CD4-positive, alpha-beta T cell (primary cell): ENCODE data around the gene CGNL1. TPM values are rescaled to one million over a fixed set of nuclear protein-coding genes. Genes with fewer than 3 reads are reported as not detected.

Experiments
- ATAC-seq: fragments of 200-7000 bp; cut with Tn5 transposase; one replicate; pipeline ENCODE4 v1.10.0; 2022; ENCODE audit warnings: mild to moderate bottlenecking; ENCODE audit not compliant: poor library complexity
- CTCF ChIA-PET: fragments of 350-600 bp; sonication (Branson Sonifier 250); formaldehyde crosslinking; loops from one replicate; lab custom pipeline; 2021; ENCODE audit warnings: antibody characterized with exemption, inconsistent platforms; lab: Charles Lee
- POLR2A ChIA-PET: fragments of 350-600 bp; sonication (Branson Sonifier 250); formaldehyde crosslinking; loops from one replicate; lab custom pipeline; 2021; ENCODE audit warnings: antibody characterized with exemption, inconsistent platforms; lab: Charles Lee
- DNase-seq, 14 experiments: peaks; one replicate each; pipeline ENCODE4 v3.0.0-alpha.2; 2013 to 2020; ENCODE audit warnings: mixed read lengths in 2 of 14
- H3K27ac ChIP-seq, 2 donors: one replicate each; pipeline versions ENCODE4 v1.5.1 to v1.7.0; 2013; ENCODE audit warnings: low read length in 2 of 2, low read depth in 1 of 2, mild to moderate bottlenecking in 1 of 2
- H3K27me3 ChIP-seq, 2 experiments: 1 replicate in 1 of 2; 2 replicates in 1 of 2; pipeline versions ENCODE4 v1.6.1 to v1.7.0; 2013; ENCODE audit warnings: low read length in 2 of 2, control low read depth in 1 of 2, mild to moderate bottlenecking in 1 of 2, moderate library complexity in 1 of 2; ENCODE audit not compliant: insufficient read depth in 2 of 2, control insufficient read depth in 1 of 2
- H3K36me3 ChIP-seq: one replicate; pipeline ENCODE4 v1.6.1; 2013; ENCODE audit warnings: low read length, control low read depth; ENCODE audit not compliant: insufficient read depth
- H3K4me1 ChIP-seq: one replicate; pipeline ENCODE4 v1.6.1; 2013; ENCODE audit warnings: low read length, control low read depth; ENCODE audit not compliant: insufficient read depth
- H3K4me3 ChIP-seq: one replicate; pipeline ENCODE4 v1.5.1; 2013; ENCODE audit warnings: mild to moderate bottlenecking, low read length, moderate library complexity
- H3K9me3 ChIP-seq, 2 experiments: 1 replicate in 1 of 2; 2 replicates in 1 of 2; pipeline versions ENCODE4 v1.6.1 to v1.7.0; 2013; ENCODE audit warnings: low read length in 2 of 2, mild to moderate bottlenecking in 2 of 2, control low read depth in 1 of 2, moderate library complexity in 1 of 2; ENCODE audit not compliant: control insufficient read depth in 1 of 2, insufficient read depth in 1 of 2
- H3K27ac Mint-ChIP-seq: one replicate; pipeline ENCODE4 v1.8.0; 2020; ENCODE audit warnings: mixed read lengths
- H3K27me3 Mint-ChIP-seq: one replicate; pipeline ENCODE4 v1.8.0; 2021; ENCODE audit warnings: mixed read lengths
- H3K36me3 Mint-ChIP-seq: one replicate; pipeline ENCODE4 v1.8.0; 2021; ENCODE audit warnings: low read depth, mixed read lengths
- H3K4me1 Mint-ChIP-seq: one replicate; pipeline ENCODE4 v1.8.0; 2021; ENCODE audit warnings: low read depth, mixed read lengths
- H3K4me3 Mint-ChIP-seq: one replicate; pipeline ENCODE4 v1.8.0; 2020; ENCODE audit warnings: mild to moderate bottlenecking, mixed read lengths
- H3K9me3 Mint-ChIP-seq: one replicate; pipeline ENCODE4 v1.8.0; 2020; ENCODE audit warnings: mixed read lengths
- CTCF ChIP-seq: fragments of 200-600 bp; IDR thresholded peaks from one replicate; pipeline ENCODE4 v1.8.0; 2022; ENCODE audit warnings: antibody characterized with exemption, mild to moderate bottlenecking
- intact Hi-C, 2 experiments: fragments of 100-400 bp; cut with DNase I in 1 of 2; cut with micrococcal nuclease in 1 of 2; formaldehyde crosslinking; loops; one replicate each; pipeline versions ENCODE4 v1.15.1 to v1.9.0; 2023 to 2025; cut with DNase I, micrococcal nuclease
- total RNA-seq, 174 experiments: library from RNA in 2 of 174; stranded (reverse) in 2 of 174; gene quantifications; one replicate each; pipeline ENCODE4 v1.2.3 and lab custom pipeline; 2021 to 2026

The CGNL1 gene
- total RNA-seq, 2 experiments from 2014 or later = not detected

DNA sequence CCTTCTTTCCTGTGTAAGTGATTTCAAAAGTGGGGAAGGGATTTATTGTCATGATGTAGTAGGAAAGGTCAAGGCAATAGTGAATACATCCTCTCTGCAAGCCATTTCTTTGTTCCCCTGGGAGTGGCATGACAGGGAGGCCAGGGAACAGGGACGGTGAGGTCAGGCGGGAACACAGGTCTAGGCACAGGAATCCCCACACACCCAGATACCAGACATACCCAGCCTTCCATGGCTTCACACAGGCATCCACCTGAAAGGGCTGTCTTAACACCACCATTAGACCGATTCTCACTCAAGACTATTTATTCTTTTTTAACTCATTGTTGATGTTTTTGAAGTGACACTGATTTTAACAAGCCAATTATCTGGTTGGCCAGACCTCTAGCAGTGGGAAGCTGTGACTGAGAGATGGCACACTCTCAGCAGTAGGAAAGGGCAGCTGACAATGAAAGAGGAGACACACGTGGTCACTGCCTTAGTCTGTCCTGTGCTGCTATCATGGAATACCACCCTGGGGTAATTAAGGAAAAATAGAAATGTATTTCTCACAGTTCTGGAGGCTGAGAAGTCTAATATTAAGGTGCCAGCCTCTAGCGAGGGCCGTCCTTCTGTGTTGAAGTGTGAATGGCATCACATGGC lies 140.8 kb downstream of the CGNL1 start:
- ATAC-seq = no peak
- Mint-ChIP-seq H3K36me3 (no peaks in the 10 kb centered on the region), H3K27me3 (peaks cover 11% of the 10 kb centered on the region), H3K4me3 (no peak overlapping the region), H3K4me1 (no peaks in the 10 kb centered on the region), H3K9me3 (no peaks in the 10 kb centered on the region), H3K27ac (no peak overlapping the region)
- no peak for TF ChIP-seq CTCF
- Histone ChIP-seq H3K4me1 (no peaks in the 10 kb centered on the region), H3K36me3 (no peaks in the 10 kb centered on the region), H3K27ac (no peak overlapping the region), H3K27me3 (no peaks in the 10 kb centered on the region), H3K4me3 (no peak overlapping the region), H3K9me3 (no peaks in the 10 kb centered on the region)
- no peak for DNase-seq
- ChIA-PET POLR2A (no interaction called here), CTCF (no interaction called here)
- intact Hi-C loops = no loop called here

- Histone ChIP-seq H3K4me1 (no peaks in the 10 kb centered on the region), H3K4me3 (no peak overlapping the region), H3K9me3 (no peaks in the 10 kb centered on the region), H3K27me3 (no peaks in the 10 kb centered on the region), H3K36me3 (no peaks in the 10 kb centered on the region), H3K27ac (no peak overlapping the region)
- Mint-ChIP-seq H3K4me1 (no peaks in the 10 kb centered on the region), H3K27ac (no peak overlapping the region), H3K36me3 (no peaks in the 10 kb centered on the region), H3K4me3 (no peak overlapping the region), H3K9me3 (no peaks in the 10 kb centered on the region), H3K27me3 (peaks cover 6% of the 10 kb centered on the region)
- CTCF ChIA-PET = interaction anchor here (1.5 kb wide), 1 partner anchor 9 kb away, joined by 4 read pairs; no protein-coding TSS in a partner anchor
- no peak for TF ChIP-seq CTCF
- POLR2A ChIA-PET = no interaction called here
- no peak for ATAC-seq
- intact Hi-C loops = no loop called here
- DNase-seq = no peak
These were observed 142.6 kb downstream of the CGNL1 start for GRCh38 chr15:57518779-57519405.

- Histone ChIP-seq H3K9me3 (no peaks in the 10 kb centered on the region), H3K4me1 (no peaks in the 10 kb centered on the region), H3K27ac (no peak overlapping the region), H3K4me3 (no peak overlapping the region), H3K36me3 (no peaks in the 10 kb centered on the region), H3K27me3 (no peaks in the 10 kb centered on the region)
- Mint-ChIP-seq H3K4me1 (no peaks in the 10 kb centered on the region), H3K9me3 (no peaks in the 10 kb centered on the region), H3K27me3 (peaks cover 6% of the 10 kb centered on the region), H3K27ac (no peak overlapping the region), H3K4me3 (no peak overlapping the region), H3K36me3 (no peaks in the 10 kb centered on the region)
- intact Hi-C loops = no loop called here
- DNase-seq = no peak
- TF ChIP-seq CTCF = no peak
- CTCF ChIA-PET = interaction anchor here (1.5 kb wide), 1 partner anchor 8 kb away, joined by 4 read pairs; no protein-coding TSS in a partner anchor
- POLR2A ChIA-PET = no interaction called here
- ATAC-seq = no peak
These were observed 143.5 kb downstream of the CGNL1 start for GRCh38 chr15:57519806-57520205.
